Measurements from ENCODE around the gene DBNDD1.

DNA sequence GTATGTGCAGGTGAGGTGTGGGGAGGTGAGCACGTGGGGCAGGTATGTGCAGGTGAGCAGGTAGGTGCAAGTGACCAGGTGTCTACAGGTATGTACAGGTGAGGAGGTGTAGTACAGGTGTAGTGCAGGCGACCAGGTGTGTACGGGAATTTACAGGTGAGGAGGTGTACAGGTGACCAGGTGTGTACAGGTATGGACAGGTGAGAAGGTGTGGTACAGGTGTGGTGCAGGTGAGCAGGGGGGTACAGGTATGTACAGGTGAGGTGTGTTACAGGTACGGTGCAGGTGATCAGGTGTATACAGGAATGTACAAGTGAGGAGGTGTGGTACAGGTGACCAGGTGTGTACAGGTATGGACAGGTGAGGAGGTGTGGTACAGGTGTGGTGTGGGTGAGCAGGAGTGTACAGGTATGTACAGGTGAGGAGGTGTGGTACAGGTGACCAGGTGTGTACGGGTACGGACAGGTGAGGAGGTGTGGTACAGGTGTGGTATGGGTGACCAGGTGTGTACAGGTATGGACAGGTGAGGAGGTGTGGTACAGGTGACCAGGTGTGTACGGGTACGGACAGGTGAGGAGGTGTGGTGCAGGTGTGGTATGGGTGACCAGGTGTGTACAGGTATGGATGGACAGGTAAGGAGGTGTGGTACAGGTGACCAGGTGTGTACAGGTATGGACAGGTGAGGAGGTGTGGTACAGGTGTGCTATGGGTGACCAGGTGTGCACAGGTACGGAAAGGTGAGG is 12.8 kb upstream of the DBNDD1 start:
- TF ChIP-seq EP300 (IDR thresholded peaks at IDR 0.05; ENCODE audit: borderline replicate concordance) = no peak
- TF ChIP-seq, protein P1, sequence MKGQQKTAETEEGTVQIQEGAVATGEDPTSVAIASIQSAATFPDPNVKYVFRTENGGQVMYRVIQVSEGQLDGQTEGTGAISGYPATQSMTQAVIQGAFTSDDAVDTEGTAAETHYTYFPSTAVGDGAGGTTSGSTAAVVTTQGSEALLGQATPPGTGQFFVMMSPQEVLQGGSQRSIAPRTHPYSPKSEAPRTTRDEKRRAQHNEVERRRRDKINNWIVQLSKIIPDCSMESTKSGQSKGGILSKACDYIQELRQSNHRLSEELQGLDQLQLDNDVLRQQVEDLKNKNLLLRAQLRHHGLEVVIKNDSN (IDR thresholded peaks at IDR 0.05) = no peak
- no peak for TF ChIP-seq TAF1 (IDR thresholded peaks at IDR 0.05; ENCODE audit: low read depth)
- no peak for TF ChIP-seq ZBTB7A (IDR thresholded peaks at IDR 0.05; ENCODE audit: low read depth)
- TF ChIP-seq, protein P2, sequence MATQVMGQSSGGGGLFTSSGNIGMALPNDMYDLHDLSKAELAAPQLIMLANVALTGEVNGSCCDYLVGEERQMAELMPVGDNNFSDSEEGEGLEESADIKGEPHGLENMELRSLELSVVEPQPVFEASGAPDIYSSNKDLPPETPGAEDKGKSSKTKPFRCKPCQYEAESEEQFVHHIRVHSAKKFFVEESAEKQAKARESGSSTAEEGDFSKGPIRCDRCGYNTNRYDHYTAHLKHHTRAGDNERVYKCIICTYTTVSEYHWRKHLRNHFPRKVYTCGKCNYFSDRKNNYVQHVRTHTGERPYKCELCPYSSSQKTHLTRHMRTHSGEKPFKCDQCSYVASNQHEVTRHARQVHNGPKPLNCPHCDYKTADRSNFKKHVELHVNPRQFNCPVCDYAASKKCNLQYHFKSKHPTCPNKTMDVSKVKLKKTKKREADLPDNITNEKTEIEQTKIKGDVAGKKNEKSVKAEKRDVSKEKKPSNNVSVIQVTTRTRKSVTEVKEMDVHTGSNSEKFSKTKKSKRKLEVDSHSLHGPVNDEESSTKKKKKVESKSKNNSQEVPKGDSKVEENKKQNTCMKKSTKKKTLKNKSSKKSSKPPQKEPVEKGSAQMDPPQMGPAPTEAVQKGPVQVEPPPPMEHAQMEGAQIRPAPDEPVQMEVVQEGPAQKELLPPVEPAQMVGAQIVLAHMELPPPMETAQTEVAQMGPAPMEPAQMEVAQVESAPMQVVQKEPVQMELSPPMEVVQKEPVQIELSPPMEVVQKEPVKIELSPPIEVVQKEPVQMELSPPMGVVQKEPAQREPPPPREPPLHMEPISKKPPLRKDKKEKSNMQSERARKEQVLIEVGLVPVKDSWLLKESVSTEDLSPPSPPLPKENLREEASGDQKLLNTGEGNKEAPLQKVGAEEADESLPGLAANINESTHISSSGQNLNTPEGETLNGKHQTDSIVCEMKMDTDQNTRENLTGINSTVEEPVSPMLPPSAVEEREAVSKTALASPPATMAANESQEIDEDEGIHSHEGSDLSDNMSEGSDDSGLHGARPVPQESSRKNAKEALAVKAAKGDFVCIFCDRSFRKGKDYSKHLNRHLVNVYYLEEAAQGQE (IDR thresholded peaks at IDR 0.05; ENCODE audit: low read depth) = no peak
- TF ChIP-seq, protein P3, sequence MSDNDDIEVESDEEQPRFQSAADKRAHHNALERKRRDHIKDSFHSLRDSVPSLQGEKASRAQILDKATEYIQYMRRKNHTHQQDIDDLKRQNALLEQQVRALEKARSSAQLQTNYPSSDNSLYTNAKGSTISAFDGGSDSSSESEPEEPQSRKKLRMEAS (IDR thresholded peaks at IDR 0.05) = no peak
- TF ChIP-seq CEBPB (IDR thresholded peaks at IDR 0.05) = no peak
- TF ChIP-seq TEAD4 (IDR thresholded peaks at IDR 0.05) = no peak
- TF ChIP-seq RAD21 (IDR thresholded peaks at IDR 0.05; ENCODE audit: low read depth) = no peak
- no peak for TF ChIP-seq FOXM1 (IDR thresholded peaks at IDR 0.05; ENCODE audit: borderline replicate concordance, low read depth)
- no peak for TF ChIP-seq EGR1 (IDR thresholded peaks at IDR 0.05)
- TF ChIP-seq TCF12 (IDR thresholded peaks at IDR 0.05; ENCODE audit: low read depth) = no peak
- no peak for TF ChIP-seq YY1 (IDR thresholded peaks at IDR 0.05; ENCODE audit: low read depth)

Data from Ishikawa (cell line).